Subcutaneous adipose tissue (tissue), 4 donors: ENCODE data around the gene NRP2. TPM values are rescaled to one million over a fixed set of nuclear protein-coding genes. Genes with fewer than 3 reads are reported as not detected.

Experiments
- CTCF ChIP-seq: fragments of 450-650 bp; IDR thresholded peaks from one replicate; pipeline ENCODE4 v1.5.1; 2016; ENCODE audit warnings: low read depth, mild to moderate bottlenecking, control low read depth, antibody characterized with exemption, moderate library complexity
- total RNA-seq, 4 donors: library from RNA; depleted of rRNA; stranded (reverse); fragments of >200 nt; gene quantifications; one replicate each; pipeline ENCODE4 v1.1.0, GENCODE V29; 2016

NRP2 gene
- total RNA-seq, 4 donors from 2014 or later = 29.2 to 70.9 (median 56.1) TPM

DNA sequence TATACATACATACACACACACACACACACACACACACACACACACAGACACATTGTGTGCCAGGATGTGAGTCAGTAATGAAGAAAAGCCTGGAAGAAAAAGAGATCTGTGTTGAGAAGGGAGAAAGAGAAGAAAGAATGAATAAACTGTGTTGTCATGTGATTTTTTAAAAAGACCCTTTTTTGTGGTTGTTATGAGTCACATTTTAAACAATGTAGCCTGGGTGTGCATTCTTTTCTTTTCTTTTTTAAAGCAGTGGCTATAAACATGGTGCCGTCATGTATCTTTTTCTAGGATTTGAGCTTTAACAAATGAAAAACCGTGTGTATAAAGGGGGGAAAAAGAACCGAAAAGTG, 87.2 kb downstream of the NRP2 start:
- no peak for TF ChIP-seq CTCF

DNA sequence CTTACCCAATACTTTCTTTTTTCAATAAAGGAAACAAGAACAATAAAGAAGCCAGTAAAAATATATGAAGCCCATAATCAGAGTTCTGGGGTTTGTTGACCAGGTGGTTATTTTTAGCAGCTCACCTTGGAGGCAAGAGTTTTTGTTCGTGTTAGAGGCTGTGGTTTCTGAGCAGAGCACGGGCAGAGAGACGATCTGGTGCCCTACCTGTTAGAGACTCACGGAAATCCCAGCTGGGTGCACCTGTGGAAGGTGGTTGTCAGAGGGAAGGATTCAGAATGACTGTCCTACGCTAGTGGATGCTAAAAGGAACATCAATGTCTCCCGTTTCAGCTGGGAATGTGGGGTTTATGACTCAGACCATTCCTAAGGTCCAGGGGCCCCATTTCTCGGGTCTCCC, 87.6 kb downstream of the NRP2 start:
- TF ChIP-seq CTCF = no peak

DNA sequence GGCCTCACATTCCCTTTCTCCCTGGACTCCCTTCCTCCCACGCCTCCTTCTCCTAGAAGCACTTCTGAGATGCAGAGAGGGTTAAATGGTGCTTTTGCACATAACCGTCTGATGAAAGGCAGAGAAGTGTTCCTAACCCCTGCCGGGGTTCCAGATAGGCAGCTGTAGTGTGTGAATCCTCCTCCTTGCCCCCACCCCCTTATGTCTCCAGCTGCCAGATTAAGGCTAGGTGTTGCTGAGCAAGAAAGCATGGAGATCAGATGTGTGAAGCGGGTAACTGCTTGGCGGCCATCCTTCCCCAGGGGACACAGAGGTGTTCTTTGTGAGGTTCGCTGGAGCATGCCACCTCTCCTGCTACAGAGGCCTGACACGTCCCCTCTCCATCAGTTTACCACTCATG, 88.3 kb downstream of the NRP2 start:
- no peak for TF ChIP-seq CTCF

- TF ChIP-seq CTCF = no peak
Observed at GRCh38 chr2:205771031-205771430, 88.7 kb downstream of the NRP2 start.

- no peak for TF ChIP-seq CTCF
Observed at GRCh38 chr2:205771666-205772065, 89.4 kb downstream of the NRP2 start.

DNA sequence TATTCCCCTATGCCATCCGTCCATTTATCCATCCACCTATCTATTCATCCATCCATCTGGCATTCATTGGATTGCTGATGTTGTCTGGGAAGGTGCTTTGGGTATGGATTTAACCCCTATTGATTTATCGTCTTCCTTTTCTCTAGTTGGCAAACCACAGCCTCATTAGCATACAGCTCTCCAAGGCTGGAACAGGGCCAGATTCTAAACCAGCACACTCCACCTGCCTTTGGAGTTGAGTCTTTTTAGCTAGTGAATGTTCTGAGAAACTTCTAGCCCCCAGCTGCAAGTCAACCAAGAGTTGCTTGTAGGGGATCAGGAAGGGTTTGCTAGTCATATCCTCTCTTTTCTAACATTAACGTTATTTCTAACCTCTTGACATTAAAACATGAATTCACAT, 90.7 kb downstream of the NRP2 start:
- no peak for TF ChIP-seq CTCF

DNA sequence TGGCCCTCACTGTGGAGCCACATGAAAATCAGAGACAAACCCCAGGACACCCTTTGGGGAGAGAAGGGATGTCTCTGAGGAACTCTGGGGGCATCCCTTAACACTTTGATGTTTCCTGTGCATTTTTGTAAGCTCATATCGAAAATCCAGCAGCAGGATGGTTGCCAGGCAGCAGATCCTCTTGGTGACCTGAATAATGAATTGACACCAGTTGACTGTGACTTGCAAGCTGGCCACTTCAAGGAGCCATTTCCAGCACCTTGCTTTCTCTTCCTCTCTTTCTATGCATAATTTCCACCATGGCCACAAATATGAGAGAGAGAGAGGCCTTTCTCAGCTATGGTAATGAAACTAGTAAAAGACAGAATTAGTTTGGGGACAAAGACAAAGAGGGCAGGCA, 91.7 kb downstream of the NRP2 start:
- no peak for TF ChIP-seq CTCF
